GM19239 (cell line): ENCODE measurements around the gene RIPOR3.
"Not testable (repeated sequence)": the region's sequence is repeated elsewhere in the genome, so short reads cannot be mapped to it uniquely, and the experiment has no call there.

Experiments
- DNase-seq: peaks from one replicate; pipeline ENCODE4 v3.0.0; 2011; ENCODE audit warnings: low spot score; ENCODE audit not compliant: insufficient read length
- FAIRE-seq: peaks from 2 replicates; lab custom pipeline; 2011; peaks lifted over from hg19 to GRCh38; lab: Jason Lieb, UNC

RIPOR3 gene

GRCh38 chr20:50682947-50683530 is 8.3 kb downstream of the RIPOR3 start:
- no peak for DNase-seq
- no peak for FAIRE-seq

GRCh38 chr20:50682065-50682464 is 9.3 kb downstream of the RIPOR3 start:
- DNase-seq (no peak), FAIRE-seq (no peak)

- DNase-seq (no peak), FAIRE-seq (no peak)
Measured at GRCh38 chr20:50681359-50682064, 9.8 kb downstream of the RIPOR3 start.

- DNase-seq (no peak), FAIRE-seq (no peak)
Measured at GRCh38 chr20:50680105-50680960, 11.0 kb downstream of the RIPOR3 start.

- no peak for DNase-seq
- no peak for FAIRE-seq
Measured at GRCh38 chr20:50679753-50680104, 11.6 kb downstream of the RIPOR3 start.

GRCh38 chr20:50678169-50678898 is 13.0 kb downstream of the RIPOR3 start:
- DNase-seq (no peak), FAIRE-seq (no peak)

GRCh38 chr20:50676858-50677257 is 14.5 kb downstream of the RIPOR3 start:
- no peak for FAIRE-seq
- DNase-seq, result no peak

GRCh38 chr20:50676377-50676731 is 15.0 kb downstream of the RIPOR3 start:
- not testable (repeated sequence) for DNase-seq, FAIRE-seq

GRCh38 chr20:50675671-50676376 is 15.5 kb downstream of the RIPOR3 start:
- DNase-seq (no peak), FAIRE-seq (no peak)

GRCh38 chr20:50674138-50674825 is 17.1 kb downstream of the RIPOR3 start:
- no peak for DNase-seq
- FAIRE-seq, result no peak

GRCh38 chr20:50673466-50674137 is 17.7 kb downstream of the RIPOR3 start:
- DNase-seq, result no peak
- FAIRE-seq, result no peak

GRCh38 chr20:50673146-50673465 is 18.2 kb downstream of the RIPOR3 start:
- DNase-seq (no peak), FAIRE-seq (no peak)

- DNase-seq, result no peak
- FAIRE-seq, result no peak
Measured at GRCh38 chr20:50672400-50673145, 18.8 kb downstream of the RIPOR3 start.

- no peak for DNase-seq
- no peak for FAIRE-seq
Measured at GRCh38 chr20:50671626-50672025, 19.7 kb downstream of the RIPOR3 start.

GRCh38 chr20:50671010-50671409 is 20.3 kb downstream of the RIPOR3 start:
- DNase-seq, FAIRE-seq: not testable (repeated sequence)

GRCh38 chr20:50670126-50670862 is 21.0 kb downstream of the RIPOR3 start:
- no peak for DNase-seq
- FAIRE-seq, result no peak

- DNase-seq (no peak), FAIRE-seq (no peak)
Measured at GRCh38 chr20:50668798-50669197, 22.5 kb downstream of the RIPOR3 start.

GRCh38 chr20:50668326-50668725 is 23.0 kb downstream of the RIPOR3 start:
- DNase-seq (no peak), FAIRE-seq (no peak)
